Vagina (tissue), 2 donors: ENCODE results near the gene CAV1.
A peak's percentile ranks its signal among the peaks of the same experiment; 100 is the strongest.

ENCODE experiments used
- POLR2A ChIP-seq, 2 donors: fragments of 450-650 bp; IDR thresholded peaks; one replicate each; pipeline ENCODE4 v1.6.1; 2017; ENCODE audit warnings: antibody characterized with exemption in 2 of 2, mild to moderate bottlenecking in 2 of 2, moderate library complexity in 2 of 2
- POLR2AphosphoS5 ChIP-seq, 2 donors: sonication (generic); formaldehyde crosslinking; IDR thresholded peaks; one replicate each; pipeline ENCODE4 v1.9.0; 2017; ENCODE audit warnings: antibody characterized with exemption in 2 of 2, mild to moderate bottlenecking in 2 of 2, low read depth in 1 of 2; ENCODE audit not compliant: insufficient read depth in 1 of 2
- TF ChIP-seq, protein P1 (sequence below), 3 experiments: fragments of 450-650 bp in 2 of 3; fragments of 200-600 bp in 1 of 3; sonication (generic) in 1 of 3; IDR thresholded peaks; one replicate each; pipeline ENCODE4 v1.5.1; 2017 to 2019; ENCODE audit warnings: antibody characterized with exemption in 3 of 3, mild to moderate bottlenecking in 2 of 3, moderate library complexity in 2 of 3

GRCh38 chr7:116499168-116500077 is 25.4 kb upstream of the CAV1 start, which contains the start of gene CAV2:
- TF ChIP-seq, protein P1, sequence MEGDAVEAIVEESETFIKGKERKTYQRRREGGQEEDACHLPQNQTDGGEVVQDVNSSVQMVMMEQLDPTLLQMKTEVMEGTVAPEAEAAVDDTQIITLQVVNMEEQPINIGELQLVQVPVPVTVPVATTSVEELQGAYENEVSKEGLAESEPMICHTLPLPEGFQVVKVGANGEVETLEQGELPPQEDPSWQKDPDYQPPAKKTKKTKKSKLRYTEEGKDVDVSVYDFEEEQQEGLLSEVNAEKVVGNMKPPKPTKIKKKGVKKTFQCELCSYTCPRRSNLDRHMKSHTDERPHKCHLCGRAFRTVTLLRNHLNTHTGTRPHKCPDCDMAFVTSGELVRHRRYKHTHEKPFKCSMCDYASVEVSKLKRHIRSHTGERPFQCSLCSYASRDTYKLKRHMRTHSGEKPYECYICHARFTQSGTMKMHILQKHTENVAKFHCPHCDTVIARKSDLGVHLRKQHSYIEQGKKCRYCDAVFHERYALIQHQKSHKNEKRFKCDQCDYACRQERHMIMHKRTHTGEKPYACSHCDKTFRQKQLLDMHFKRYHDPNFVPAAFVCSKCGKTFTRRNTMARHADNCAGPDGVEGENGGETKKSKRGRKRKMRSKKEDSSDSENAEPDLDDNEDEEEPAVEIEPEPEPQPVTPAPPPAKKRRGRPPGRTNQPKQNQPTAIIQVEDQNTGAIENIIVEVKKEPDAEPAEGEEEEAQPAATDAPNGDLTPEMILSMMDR (IDR thresholded peaks at IDR 0.05), result no peak
- TF ChIP-seq POLR2A (IDR thresholded peaks at IDR 0.05), result peak in 1 of 2 donors; percentile 32
- TF ChIP-seq POLR2AphosphoS5 (IDR thresholded peaks at IDR 0.05; ENCODE audit: insufficient read depth in 1 of 2, low read depth in 1 of 2), result peak in 1 of 2 donors; percentile 41
